ENCODE data around the gene FLRT3.

Gene FLRT3

GRCh38 chr20:14378326-14378725, 40.9 kb upstream of the FLRT3 start:
- Histone ChIP-seq H3K9me3 (no peaks in the 10 kb centered on the region), H3K4me3 (ENCODE audit: low read depth, low read length) (no peak overlapping the region), H3K27me3 (no peaks in the 10 kb centered on the region), H3K36me3 (no peaks in the 10 kb centered on the region), H3K4me1 (no peaks in the 10 kb centered on the region)
- no peak for DNase-seq
- no peak for TF ChIP-seq CTCF (IDR thresholded peaks at IDR 0.05; ENCODE audit: low read depth, low read length)

- Histone ChIP-seq H3K36me3 (no peaks in the 10 kb centered on the region), H3K4me1 (no peaks in the 10 kb centered on the region), H3K9me3 (no peaks in the 10 kb centered on the region), H3K4me3 (ENCODE audit: low read depth, low read length) (no peak overlapping the region), H3K27me3 (no peaks in the 10 kb centered on the region)
- no peak for DNase-seq
- TF ChIP-seq CTCF (IDR thresholded peaks at IDR 0.05; ENCODE audit: low read depth, low read length) = no peak
Measured at GRCh38 chr20:14375416-14375985, 38.1 kb upstream of the FLRT3 start.

- Histone ChIP-seq H3K4me3 (ENCODE audit: low read depth, low read length) (no peak overlapping the region), H3K9me3 (no peaks in the 10 kb centered on the region), H3K36me3 (no peaks in the 10 kb centered on the region), H3K4me1 (no peaks in the 10 kb centered on the region), H3K27me3 (no peaks in the 10 kb centered on the region)
- TF ChIP-seq CTCF (IDR thresholded peaks at IDR 0.05; ENCODE audit: low read depth, low read length) = no peak
- no peak for DNase-seq
Measured at GRCh38 chr20:14374196-14374595, 36.8 kb upstream of the FLRT3 start.

GRCh38 chr20:14361509-14362345, 24.3 kb upstream of the FLRT3 start:
- Histone ChIP-seq H3K9me3 (no peaks in the 10 kb centered on the region), H3K4me1 (no peaks in the 10 kb centered on the region), H3K27me3 (no peaks in the 10 kb centered on the region), H3K4me3 (ENCODE audit: low read depth, low read length) (no peak overlapping the region), H3K36me3 (no peaks in the 10 kb centered on the region)
- no peak for DNase-seq
- no peak for TF ChIP-seq CTCF (IDR thresholded peaks at IDR 0.05; ENCODE audit: low read depth, low read length)

- Histone ChIP-seq H3K4me3 (ENCODE audit: low read depth, low read length) (no peak overlapping the region), H3K36me3 (no peaks in the 10 kb centered on the region), H3K4me1 (no peaks in the 10 kb centered on the region), H3K9me3 (no peaks in the 10 kb centered on the region), H3K27me3 (no peaks in the 10 kb centered on the region)
- TF ChIP-seq CTCF (IDR thresholded peaks at IDR 0.05; ENCODE audit: low read depth, low read length) = no peak
- DNase-seq = no peak
Measured at GRCh38 chr20:14360416-14360815, 23.0 kb upstream of the FLRT3 start.

- DNase-seq = no peak
- no peaks in the 10 kb centered on the region for H3K36me3 ChIP-seq
- no peak overlapping the region for H3K4me3 ChIP-seq (ENCODE audit: low read depth, low read length)
- no peak for TF ChIP-seq CTCF (IDR thresholded peaks at IDR 0.05; ENCODE audit: low read depth, low read length)
- no peaks in the 10 kb centered on the region for H3K27me3 ChIP-seq
- no peaks in the 10 kb centered on the region for H3K9me3 ChIP-seq
- no peaks in the 10 kb centered on the region for H3K4me1 ChIP-seq
Measured at GRCh38 chr20:14355791-14356190, 18.4 kb upstream of the FLRT3 start.
